ENCODE results near the gene UBN2.
"Not testable (repeated sequence)": the region's sequence is repeated elsewhere in the genome, so short reads cannot be mapped to it uniquely, and the experiment has no call there.

Gene UBN2

GRCh38 chr7:139300390-139300789 is 69.4 kb downstream of the UBN2 start:
- DNase-seq = no peak

GRCh38 chr7:139304517-139304916 is 73.5 kb downstream of the UBN2 start:
- DNase-seq = no peak

GRCh38 chr7:139317939-139318505 is 87.0 kb downstream of the UBN2 start:
- no peak for DNase-seq

- no peak for DNase-seq
Observed at GRCh38 chr7:139321071-139321745, 90.2 kb downstream of the UBN2 start.

GRCh38 chr7:139324709-139325108 is 93.7 kb downstream of the UBN2 start:
- not testable (repeated sequence) for DNase-seq

GRCh38 chr7:139328375-139328774 is 97.3 kb downstream of the UBN2 start:
- no peak for DNase-seq

- no peak for DNase-seq
Observed at GRCh38 chr7:139329119-139329518, 98.1 kb downstream of the UBN2 start.

GRCh38 chr7:139330333-139331030 is 99.4 kb downstream of the UBN2 start:
- no peak for DNase-seq

- DNase-seq = no peak
Observed at GRCh38 chr7:139332697-139333359, 101.8 kb downstream of the UBN2 start.

- DNase-seq = not testable (repeated sequence)
Observed at GRCh38 chr7:139333443-139333842, 102.4 kb downstream of the UBN2 start.

- DNase-seq = no peak
Observed at GRCh38 chr7:139334399-139335150, 103.5 kb downstream of the UBN2 start.

- no peak for DNase-seq
Observed at GRCh38 chr7:139339025-139339424, 108.0 kb downstream of the UBN2 start.

- no peak for DNase-seq
Observed at GRCh38 chr7:139339698-139340036, 108.6 kb downstream of the UBN2 start.

- DNase-seq = peak; percentile 99
Observed at GRCh38 chr7:139340037-139340807, 109.2 kb downstream of the UBN2 start.

- no peak for DNase-seq
Observed at GRCh38 chr7:139340808-139341057, 109.7 kb downstream of the UBN2 start.

GRCh38 chr7:139341058-139341775 is 110.2 kb downstream of the UBN2 start, which contains the start of gene FMC1:
TSS of gene FMC1 (plus strand) at chr7:139341337. CDS start at chr7:139341385, 48 bp downstream.
- DNase-seq = peak; percentile 89

- DNase-seq = no peak
Observed at GRCh38 chr7:139341776-139342226, 110.8 kb downstream of the UBN2 start.

- DNase-seq = no peak
Observed at GRCh38 chr7:139345042-139345441, 114.0 kb downstream of the UBN2 start.

GRCh38 chr7:139351027-139351426 is 120.0 kb downstream of the UBN2 start:
- DNase-seq = no peak

- no peak for DNase-seq
Observed at GRCh38 chr7:139354729-139355128, 123.7 kb downstream of the UBN2 start.

GRCh38 chr7:139355320-139355719 is 124.3 kb downstream of the UBN2 start:
- DNase-seq = no peak
